ENCODE data around the gene KCNF1. TPM values are rescaled to one million over a fixed set of nuclear protein-coding genes. Genes with fewer than 3 reads are reported as not detected.

The KCNF1 gene
- total and polyA plus RNA-seq, 2 experiments from 2014 or later: 0.10 to 0.97 TPM

DNA sequence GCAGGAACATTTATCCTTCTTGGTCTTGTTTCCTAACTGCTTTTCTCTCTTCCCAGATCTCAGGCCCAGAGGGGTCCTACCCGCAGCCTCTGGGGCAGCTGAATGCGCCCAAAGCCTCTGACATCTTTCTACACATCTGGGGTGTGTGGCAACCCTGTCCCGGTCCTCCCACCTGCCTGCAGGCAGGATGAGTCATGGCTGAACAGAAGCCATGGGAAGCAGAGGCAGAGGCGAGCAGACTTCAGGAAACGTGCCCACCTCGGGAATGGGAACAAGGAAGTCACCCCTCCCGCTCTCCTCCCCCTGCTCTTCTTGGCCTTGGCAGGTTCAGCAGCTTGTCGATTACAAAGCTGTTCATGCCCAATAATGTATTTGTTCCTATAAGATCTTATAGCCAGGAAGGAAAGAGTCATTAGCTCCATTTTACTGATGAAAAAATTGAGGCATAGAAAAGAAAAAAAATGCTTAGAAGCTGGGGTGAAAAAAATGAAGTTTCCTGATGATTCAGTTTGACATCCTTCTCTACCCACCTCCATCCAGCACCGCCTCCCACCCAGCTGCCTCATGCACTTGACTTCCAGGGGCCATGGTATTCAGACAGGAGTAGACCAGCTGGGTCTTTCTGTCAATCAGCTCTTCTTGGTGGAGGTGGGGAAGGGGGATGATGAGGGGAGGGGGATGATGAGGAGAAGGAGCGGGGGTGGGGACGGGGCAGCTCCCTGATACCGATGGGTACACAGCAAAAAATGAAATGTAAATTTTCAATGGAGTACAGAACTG, 10.4 kb upstream of the KCNF1 start:
- WGBS, 2 experiments (ENCODE audit: low coverage in 1 of 2, low lambda C conversion rate in 2 of 2, missing lambda C conversion rate in 2 of 2): 49 to 51% methylated on average over 11 to 12 of the region's 12 CpGs
- in situ Hi-C loops (cut with MboI): no loop called here
- peak; percentile 75 for DNase-seq
- Histone ChIP-seq H3F3A (ENCODE audit: insufficient read depth) (peaks cover 33% of the 10 kb centered on the region), H3K4me3 (no peak overlapping the region), H3K27me3 (replicated peaks; ENCODE audit: insufficient read depth) (no peaks in the 10 kb centered on the region; the same call in 1 of the 2 replicates), H3K36me3 (ENCODE audit: low read depth) (no peaks in the 10 kb centered on the region), H3K4me1 (ENCODE audit: insufficient read depth) (peaks cover 4% of the 10 kb centered on the region; the same call in 1 of the 2 replicates), H3K4me2 (ENCODE audit: unreplicated experiment) (no peak overlapping the region), H2AFZ (no peak overlapping the region), H3K9me3 (ENCODE audit: low read depth) (no peaks in the 10 kb centered on the region), H3K27ac (no peak overlapping the region), H4K20me1 (ENCODE audit: insufficient read depth) (no peaks in the 10 kb centered on the region), H3K9me2 (ENCODE audit: insufficient read depth) (no peaks in the 10 kb centered on the region), H3K79me2 (ENCODE audit: insufficient read depth) (no peaks in the 10 kb centered on the region), H3K9ac (no peak overlapping the region)
- TF ChIP-seq EZH2phosphoT487 (IDR thresholded peaks at IDR 0.05; ENCODE audit: insufficient read depth, low read depth) (no peak), EZH2 (IDR thresholded peaks at IDR 0.05; ENCODE audit: insufficient read depth, poor library complexity, severe bottlenecking) (no peak)

DNA sequence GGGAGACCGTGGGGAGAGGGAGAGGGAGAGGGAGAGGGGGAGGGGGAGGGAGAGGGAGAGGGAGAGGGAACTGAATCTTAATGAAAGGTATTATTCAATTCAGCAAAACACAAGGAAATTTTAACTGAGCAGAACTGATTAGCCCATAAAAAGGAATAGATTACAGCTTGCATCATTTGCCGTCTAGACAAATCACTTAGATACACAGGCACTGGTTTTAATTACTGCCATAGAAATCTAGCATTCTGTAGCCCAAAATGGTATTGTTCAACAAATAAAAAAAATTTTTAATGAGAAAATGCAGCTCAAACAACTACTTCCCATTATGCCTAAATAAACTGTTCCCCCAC, 7.9 kb upstream of the KCNF1 start:
- H3K4me3 ChIP-seq: peak overlapping the region; percentile 40; the same call in 1 of the 2 replicates
- H4K20me1 ChIP-seq (ENCODE audit: insufficient read depth): no peaks in the 10 kb centered on the region
- 0 out of 2 replicates have a peak overlapping the region, but pooled peaks have one; percentile 45 for H2AFZ ChIP-seq
- H3K79me2 ChIP-seq (ENCODE audit: insufficient read depth): no peaks in the 10 kb centered on the region
- no peaks in the 10 kb centered on the region for H3K27me3 ChIP-seq (replicated peaks; ENCODE audit: insufficient read depth)
- H3K9me3 ChIP-seq (ENCODE audit: low read depth): no peaks in the 10 kb centered on the region
- H3K9ac ChIP-seq: no peak overlapping the region
- DNase-seq: peak; percentile 33
- WGBS, 2 experiments (ENCODE audit: low coverage in 1 of 2, low lambda C conversion rate in 2 of 2, missing lambda C conversion rate in 2 of 2): 5 to 19% methylated on average over 1 to 2 of the region's 2 CpGs
- in situ Hi-C loops (cut with MboI): no loop called here
- peaks cover 4% of the 10 kb centered on the region; the same call in 1 of the 2 replicates for H3K4me1 ChIP-seq (ENCODE audit: insufficient read depth)
- no peaks in the 10 kb centered on the region for H3K9me2 ChIP-seq (ENCODE audit: insufficient read depth)
- TF ChIP-seq EZH2phosphoT487 (IDR thresholded peaks at IDR 0.05; ENCODE audit: insufficient read depth, low read depth) (no peak), EZH2 (IDR thresholded peaks at IDR 0.05; ENCODE audit: insufficient read depth, poor library complexity, severe bottlenecking) (no peak)
- H3K4me2 ChIP-seq (ENCODE audit: unreplicated experiment): no peak overlapping the region
- H3F3A ChIP-seq (ENCODE audit: insufficient read depth): peaks cover 16% of the 10 kb centered on the region; the same call in 1 of the 2 replicates
- H3K36me3 ChIP-seq (ENCODE audit: low read depth): no peaks in the 10 kb centered on the region
- H3K27ac ChIP-seq: no peak overlapping the region

DNA sequence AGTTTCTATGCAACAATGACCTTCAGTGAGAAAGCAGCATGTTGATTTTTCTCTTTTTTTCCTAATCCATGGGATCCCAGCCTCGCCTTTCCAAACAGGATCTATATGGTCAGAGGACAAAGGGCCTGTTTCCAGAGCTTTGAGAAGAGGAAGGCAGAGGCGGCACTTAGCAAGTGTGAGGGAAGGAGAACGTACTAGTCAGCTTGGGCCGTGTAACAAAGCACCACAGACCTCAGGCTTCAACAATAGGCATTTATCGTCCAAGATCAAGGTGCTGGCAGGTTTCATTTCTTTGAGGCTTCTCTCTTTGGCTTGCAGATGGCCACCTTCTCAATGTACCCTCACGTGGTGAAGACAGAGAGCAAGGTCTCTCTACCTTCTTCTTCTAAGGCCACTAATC, 7.3 kb upstream of the KCNF1 start:
- H3K9me3 ChIP-seq (ENCODE audit: low read depth): no peaks in the 10 kb centered on the region
- no peak overlapping the region for H2AFZ ChIP-seq
- H3K4me3 ChIP-seq: no peak overlapping the region
- no peaks in the 10 kb centered on the region for H3K79me2 ChIP-seq (ENCODE audit: insufficient read depth)
- H3K4me2 ChIP-seq (ENCODE audit: unreplicated experiment): no peak overlapping the region
- H3K9me2 ChIP-seq (ENCODE audit: insufficient read depth): no peaks in the 10 kb centered on the region
- H3K36me3 ChIP-seq (ENCODE audit: low read depth): no peaks in the 10 kb centered on the region
- 79 to 84% methylated on average over 6 of the region's 6 CpGs for WGBS, 2 experiments (ENCODE audit: low coverage in 1 of 2, low lambda C conversion rate in 2 of 2, missing lambda C conversion rate in 2 of 2)
- no peak overlapping the region for H3K27ac ChIP-seq
- no peaks in the 10 kb centered on the region for H4K20me1 ChIP-seq (ENCODE audit: insufficient read depth)
- H3K27me3 ChIP-seq (replicated peaks; ENCODE audit: insufficient read depth): no peaks in the 10 kb centered on the region
- peaks cover 4% of the 10 kb centered on the region; the same call in 1 of the 2 replicates for H3K4me1 ChIP-seq (ENCODE audit: insufficient read depth)
- peaks cover 10% of the 10 kb centered on the region; the same call in 1 of the 2 replicates for H3F3A ChIP-seq (ENCODE audit: insufficient read depth)
- no peak for TF ChIP-seq EZH2 (IDR thresholded peaks at IDR 0.05; ENCODE audit: insufficient read depth, poor library complexity, severe bottlenecking)
- no peak for TF ChIP-seq EZH2phosphoT487 (IDR thresholded peaks at IDR 0.05; ENCODE audit: insufficient read depth, low read depth)
- in situ Hi-C loops (cut with MboI): no loop called here
- no peak for DNase-seq
- H3K9ac ChIP-seq: no peak overlapping the region

DNA sequence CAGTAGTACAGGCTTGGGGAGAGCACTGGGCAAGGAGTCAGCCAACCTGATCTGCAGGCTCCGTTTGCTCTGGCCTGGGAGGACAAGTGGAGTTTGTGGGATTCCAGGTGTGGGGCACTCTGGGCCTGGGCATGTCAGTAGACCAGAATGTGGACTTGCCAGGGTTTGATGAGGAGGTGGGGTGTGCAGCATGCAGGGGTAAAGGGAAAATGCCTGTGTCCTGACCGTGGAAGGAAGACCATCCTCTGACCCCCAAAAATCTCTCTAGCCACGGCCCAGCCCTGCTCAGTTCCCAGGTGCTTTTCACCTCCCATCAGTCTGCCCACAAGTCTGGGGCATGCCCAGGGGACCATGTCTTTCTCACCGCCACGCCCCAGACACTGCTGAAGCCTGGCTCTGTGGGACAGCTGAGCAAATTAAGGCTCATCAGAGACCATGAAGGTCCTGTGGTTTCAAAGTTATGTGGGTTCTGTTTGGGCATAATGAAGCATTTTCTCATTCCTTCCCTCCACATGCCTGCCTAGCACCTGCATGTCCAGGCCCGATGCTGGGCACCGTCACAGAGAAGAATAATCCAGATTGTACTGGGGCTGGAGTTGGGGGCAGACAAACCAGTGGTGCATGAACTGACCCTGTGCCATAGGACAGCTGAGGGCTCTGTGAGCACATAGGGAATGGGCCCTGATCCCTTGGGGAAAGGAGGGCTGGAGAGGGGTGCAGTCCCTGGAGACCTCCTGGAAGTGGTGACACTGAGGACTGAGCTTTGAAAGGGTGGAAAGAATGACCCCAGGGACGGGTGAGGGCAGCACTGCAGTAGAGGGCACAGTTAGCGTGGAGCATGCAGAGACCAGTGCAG, 6.5 kb upstream of the KCNF1 start:
- no peak overlapping the region for H3K4me2 ChIP-seq (ENCODE audit: unreplicated experiment)
- TF ChIP-seq EZH2 (IDR thresholded peaks at IDR 0.05; ENCODE audit: insufficient read depth, poor library complexity, severe bottlenecking): no peak
- no peak for TF ChIP-seq EZH2phosphoT487 (IDR thresholded peaks at IDR 0.05; ENCODE audit: insufficient read depth, low read depth)
- no peaks in the 10 kb centered on the region for H3K9me2 ChIP-seq (ENCODE audit: insufficient read depth)
- DNase-seq: no peak
- no peaks in the 10 kb centered on the region for H4K20me1 ChIP-seq (ENCODE audit: insufficient read depth)
- no peaks in the 10 kb centered on the region for H3K9me3 ChIP-seq (ENCODE audit: low read depth)
- peaks cover 4% of the 10 kb centered on the region; the same call in 1 of the 2 replicates for H3K4me1 ChIP-seq (ENCODE audit: insufficient read depth)
- H3K27me3 ChIP-seq (replicated peaks; ENCODE audit: insufficient read depth): no peaks in the 10 kb centered on the region
- no peak overlapping the region for H3K4me3 ChIP-seq
- no peak overlapping the region for H3K9ac ChIP-seq
- no peaks in the 10 kb centered on the region for H3K36me3 ChIP-seq (ENCODE audit: low read depth)
- H3K79me2 ChIP-seq (ENCODE audit: insufficient read depth): no peaks in the 10 kb centered on the region
- no peak overlapping the region for H2AFZ ChIP-seq
- in situ Hi-C loops (cut with MboI): no loop called here
- H3K27ac ChIP-seq: no peak overlapping the region
- 77 to 84% methylated on average over 9 of the region's 9 CpGs for WGBS, 2 experiments (ENCODE audit: low coverage in 1 of 2, low lambda C conversion rate in 2 of 2, missing lambda C conversion rate in 2 of 2)
- 0 out of 2 replicates have a peak, but pooled peaks cover 7% of the 10 kb centered on the region for H3F3A ChIP-seq (ENCODE audit: insufficient read depth)

Data from GM23248 (cell line).